Measurements from ENCODE around the gene ZNF358.
A peak's percentile ranks its signal among the peaks of the same experiment; 100 is the strongest.
"Not testable (repeated sequence)": the region's sequence is repeated elsewhere in the genome, so short reads cannot be mapped to it uniquely, and the experiment has no call there.

ZNF358 gene

DNA sequence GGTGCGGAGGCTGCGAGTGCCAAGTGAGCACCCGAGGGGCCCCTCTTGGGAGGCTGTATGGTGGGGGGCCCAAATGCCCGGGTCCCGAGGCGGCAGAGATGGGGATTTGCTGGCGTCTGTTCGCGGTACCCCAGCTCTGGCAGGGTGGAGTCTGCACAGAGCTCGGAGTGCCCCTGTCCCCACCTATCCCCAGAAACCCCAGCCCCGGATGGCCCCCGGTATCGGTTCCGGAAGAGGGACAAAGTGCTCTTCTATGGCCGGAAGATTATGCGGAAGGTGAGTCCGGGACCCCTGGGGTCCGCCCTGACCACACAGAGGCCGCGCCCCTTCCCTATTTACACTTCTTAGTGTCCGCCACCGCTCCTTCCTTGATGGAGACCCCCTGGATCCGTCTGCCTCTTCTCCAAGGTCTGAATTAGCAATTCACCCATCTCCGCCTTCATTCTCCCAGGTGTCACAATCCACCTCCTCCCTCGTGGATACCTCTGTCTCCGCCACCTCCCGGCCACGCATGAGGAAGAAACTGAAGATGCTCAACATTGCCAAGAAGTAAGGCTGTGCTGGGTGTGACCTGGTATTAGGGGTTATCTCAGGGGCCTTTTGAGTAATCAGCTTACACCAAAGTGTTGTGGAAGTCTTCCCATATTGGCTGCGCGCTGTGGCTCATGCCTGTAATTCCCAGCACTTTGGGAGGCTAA, 20.2 kb downstream of the ZNF358 start:
- DNase-seq, result peak in 1 of 2 donors; percentile 24

DNA sequence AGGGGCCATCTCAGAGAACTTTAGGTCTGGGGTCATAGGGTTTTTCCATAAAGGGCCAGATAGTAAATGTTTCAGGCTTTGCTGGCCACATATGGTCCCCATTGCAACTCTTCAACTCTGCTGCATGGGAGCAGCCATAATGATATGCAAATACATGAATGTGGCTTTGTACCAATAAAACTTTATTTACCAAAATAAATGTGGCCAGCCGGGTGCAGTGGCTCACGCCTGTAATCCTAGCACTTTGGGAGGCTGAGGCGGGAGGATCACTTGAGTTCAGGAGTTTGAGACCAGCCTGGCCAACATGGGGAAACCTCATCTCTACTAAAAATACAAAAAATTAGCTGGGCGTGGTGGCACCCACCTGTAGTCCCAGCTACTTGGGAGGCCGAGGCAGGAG, 23.1 kb downstream of the ZNF358 start:
- DNase-seq, result not testable (repeated sequence)

DNA sequence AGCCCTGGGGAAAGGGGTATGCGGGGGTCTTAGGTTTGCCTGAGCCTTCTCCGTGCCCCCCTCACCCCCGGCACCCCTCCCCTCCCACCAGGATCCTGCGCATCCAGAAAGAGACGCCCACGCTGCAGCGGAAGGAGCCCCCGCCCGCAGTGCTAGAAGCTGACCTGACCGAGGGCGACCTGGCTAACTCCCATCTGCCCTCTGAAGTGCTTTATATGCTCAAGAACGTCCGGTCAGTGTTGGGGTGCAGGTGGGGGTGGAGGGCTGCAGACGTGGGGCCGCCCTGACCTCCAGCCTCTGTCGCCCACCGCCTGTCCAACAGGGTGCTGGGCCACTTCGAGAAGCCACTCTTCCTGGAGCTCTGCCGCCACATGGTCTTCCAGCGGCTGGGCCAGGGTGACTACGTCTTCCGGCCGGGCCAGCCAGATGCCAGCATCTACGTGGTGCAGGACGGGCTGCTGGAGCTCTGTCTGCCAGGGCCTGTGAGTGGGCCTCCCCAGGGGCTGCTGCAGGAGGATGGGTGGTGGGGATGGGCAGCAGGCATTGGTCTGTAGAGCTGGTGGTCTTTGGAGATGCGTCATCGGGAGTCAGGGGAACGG, 24.0 kb downstream of the ZNF358 start:
- DNase-seq, result no peak

DNA sequence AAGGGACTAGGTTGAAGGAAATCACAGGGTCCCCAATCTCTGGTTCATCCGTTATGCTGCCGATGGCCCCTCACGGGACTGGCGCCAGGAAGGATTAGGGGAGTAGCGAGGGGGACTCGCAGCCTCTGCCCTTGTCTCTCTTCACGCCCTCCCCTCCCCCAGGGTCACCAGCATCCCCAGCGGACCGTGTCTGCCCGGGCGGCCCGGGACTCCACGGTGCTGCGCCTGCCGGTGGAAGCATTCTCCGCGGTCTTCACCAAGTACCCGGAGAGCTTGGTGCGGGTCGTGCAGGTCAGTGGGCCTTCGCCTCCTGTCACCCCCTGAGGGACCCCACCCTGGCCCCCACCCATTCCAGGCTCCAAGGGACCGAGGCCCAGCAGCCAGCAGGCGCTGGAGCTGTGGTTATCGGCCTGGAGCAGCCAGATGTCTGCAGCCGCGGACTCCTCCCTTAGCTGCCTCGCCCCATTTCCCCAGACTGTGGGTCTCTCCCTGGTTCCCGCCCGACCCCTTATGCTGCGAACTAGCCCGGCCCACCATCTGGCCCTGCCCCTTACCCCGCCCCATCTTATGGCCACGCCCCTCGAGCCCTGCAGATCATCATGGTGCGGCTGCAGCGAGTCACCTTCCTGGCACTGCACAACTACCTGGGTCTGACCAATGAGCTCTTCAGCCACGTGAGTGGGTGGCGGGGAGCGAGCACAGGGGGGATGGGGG, 25.0 kb downstream of the ZNF358 start:
- DNase-seq, result peak; percentile 52 to 61

DNA sequence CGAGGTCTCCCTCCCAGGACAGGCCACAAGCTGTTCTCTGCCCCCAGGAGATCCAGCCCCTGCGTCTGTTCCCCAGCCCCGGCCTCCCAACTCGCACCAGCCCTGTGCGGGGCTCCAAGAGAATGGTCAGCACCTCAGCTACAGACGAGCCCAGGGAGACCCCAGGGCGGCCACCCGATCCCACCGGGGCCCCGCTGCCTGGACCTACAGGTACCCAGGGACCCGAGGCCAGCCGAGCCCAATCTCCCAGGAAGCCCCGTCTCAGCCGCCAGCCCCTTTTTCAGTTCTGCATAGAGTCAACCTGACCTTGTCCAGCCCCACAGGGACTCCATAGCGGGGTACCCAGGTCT, 25.5 kb downstream of the ZNF358 start:
- no peak for DNase-seq

DNA sequence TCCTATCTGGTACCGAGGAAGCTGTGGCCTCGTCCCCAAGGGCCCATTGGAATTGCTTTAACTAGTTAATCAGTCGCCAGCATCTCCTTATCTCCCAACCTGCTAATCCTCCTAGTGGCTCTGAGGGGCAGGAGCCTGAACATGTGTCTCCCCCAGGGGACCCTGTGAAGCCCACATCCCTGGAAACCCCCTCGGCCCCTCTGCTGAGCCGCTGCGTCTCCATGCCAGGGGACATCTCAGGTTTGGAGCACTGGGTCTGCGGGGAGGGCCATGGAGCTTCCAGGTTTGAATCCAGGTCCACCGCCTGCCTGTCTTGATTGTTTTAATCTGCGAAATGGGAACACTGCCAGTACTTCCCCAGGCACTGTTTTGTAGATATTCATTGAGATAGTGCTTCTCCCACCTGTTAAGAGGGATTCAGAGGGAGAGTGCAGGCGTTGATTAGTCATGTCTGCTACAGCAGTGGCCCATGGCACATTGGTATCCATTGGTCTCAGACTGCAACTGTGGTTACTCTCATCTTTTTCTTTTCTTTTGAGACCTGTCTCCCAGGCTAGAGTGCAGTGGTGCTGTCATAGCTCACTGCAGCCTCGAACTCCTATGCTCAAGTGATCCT, 26.0 kb downstream of the ZNF358 start:
- no peak for DNase-seq

DNA sequence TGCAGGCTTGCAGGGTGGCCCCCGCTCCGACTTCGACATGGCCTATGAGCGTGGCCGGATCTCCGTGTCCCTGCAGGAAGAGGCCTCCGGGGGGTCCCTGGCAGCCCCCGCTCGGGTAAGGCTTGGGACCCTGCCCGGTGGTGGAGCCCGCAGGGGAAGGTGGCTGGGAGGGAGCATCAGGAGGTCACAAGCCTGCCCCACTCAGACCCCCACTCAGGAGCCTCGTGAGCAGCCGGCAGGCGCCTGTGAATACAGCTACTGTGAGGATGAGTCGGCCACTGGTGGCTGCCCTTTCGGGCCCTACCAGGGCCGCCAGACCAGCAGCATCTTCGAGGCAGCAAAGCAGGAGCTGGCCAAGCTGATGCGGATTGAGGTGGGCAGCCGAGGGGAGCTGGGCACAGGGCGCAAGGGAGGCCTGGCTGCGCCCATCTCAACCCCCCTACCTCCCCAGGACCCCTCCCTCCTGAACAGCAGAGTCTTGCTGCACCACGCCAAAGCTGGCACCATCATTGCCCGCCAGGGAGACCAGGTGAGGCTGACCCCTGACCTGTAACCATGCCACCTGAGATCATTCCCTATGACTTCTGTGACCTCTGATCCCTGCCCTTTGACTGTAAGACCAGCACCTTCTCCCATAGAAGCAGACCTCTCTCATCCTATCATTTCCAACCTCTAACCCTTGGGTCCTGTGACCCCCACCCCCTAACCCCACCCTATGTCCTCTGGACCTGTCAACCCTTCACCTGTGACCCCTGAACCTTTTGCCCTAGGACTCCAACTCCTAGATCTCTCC, 26.8 kb downstream of the ZNF358 start:
- DNase-seq, result no peak

DNA sequence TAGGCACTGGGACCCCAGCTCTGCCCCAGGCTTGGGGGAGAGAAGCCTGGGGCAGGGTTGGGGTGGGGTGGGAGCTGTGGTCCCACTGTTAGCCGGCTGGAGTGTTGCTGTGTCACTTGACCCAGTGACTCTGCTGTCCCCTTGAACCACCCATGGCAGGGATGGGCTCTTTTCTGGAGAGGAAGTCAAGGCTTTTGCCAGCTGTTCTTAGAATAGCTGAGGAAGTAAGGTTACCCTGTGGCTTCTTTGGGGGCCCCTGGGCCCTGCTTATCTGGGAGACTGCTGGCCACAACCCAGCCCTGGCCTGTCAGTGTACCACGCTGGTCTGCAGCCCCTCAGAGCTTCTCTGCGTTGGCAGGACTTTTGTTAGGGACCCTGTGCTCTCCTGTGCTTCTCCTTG, 28.7 kb downstream of the ZNF358 start:
- peak; percentile 90 to 95 for DNase-seq

DNA sequence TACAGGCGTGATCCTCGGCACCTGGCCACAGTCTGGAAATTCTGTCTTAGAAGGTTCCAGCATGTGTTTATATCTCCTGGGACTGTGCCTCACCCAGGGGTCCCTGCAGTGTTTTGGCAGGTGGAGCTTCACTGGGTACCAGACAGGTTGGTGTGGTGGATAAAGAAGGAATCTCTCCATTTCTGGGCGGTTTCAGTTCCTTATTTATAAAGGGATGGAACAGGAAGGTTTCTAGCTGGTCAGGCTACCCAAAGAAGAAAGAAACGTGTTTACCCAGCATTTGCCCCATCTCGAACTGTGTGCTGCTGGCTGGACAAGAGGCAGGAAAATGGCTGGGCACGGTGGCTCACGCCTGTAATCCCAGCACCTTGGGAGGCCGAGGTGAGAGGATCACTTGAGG, 29.4 kb downstream of the ZNF358 start:
- DNase-seq, result peak; percentile 46 to 62

DNA sequence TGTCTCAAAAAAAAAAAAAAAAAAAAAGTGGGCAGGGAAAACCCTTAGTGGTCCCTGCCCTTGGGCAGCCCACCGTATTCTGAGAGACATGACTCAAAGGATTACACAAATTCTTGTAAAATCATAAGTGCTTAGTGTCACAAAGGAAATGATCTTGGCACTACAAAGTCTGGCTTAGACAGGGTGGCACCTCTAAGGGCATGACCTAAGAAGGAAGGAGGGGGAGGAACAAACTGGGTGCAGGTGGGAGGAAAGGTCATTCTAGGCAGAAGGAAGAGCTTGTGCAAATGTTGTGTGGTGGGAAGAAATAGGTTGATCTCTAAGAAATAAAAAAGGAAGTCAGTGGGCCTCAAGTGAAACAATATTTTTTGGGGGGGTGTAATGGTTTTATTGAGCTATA, 30.0 kb downstream of the ZNF358 start:
- peak; percentile 92 to 95 for DNase-seq

DNA sequence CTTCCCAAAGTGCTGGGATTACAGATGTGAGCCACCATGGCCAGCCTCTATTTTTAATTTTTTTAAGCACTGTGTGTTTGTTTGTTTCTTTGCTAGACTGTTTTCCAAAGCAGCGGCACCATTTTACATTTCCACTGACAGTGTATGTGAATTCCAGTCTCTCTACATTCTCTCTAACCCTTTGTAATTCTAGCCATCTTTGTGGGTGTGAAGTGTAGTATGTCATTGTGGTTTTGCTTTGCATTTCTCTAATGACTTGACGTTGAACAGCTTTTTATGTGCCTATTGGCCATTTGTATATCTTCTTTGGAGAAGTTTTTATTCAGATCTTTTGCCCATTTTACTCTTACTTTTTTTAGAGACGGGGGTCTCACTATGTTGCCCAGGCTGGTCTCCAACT, 31.3 kb downstream of the ZNF358 start:
- peak in 1 of 2 donors; percentile 40 for DNase-seq

DNA sequence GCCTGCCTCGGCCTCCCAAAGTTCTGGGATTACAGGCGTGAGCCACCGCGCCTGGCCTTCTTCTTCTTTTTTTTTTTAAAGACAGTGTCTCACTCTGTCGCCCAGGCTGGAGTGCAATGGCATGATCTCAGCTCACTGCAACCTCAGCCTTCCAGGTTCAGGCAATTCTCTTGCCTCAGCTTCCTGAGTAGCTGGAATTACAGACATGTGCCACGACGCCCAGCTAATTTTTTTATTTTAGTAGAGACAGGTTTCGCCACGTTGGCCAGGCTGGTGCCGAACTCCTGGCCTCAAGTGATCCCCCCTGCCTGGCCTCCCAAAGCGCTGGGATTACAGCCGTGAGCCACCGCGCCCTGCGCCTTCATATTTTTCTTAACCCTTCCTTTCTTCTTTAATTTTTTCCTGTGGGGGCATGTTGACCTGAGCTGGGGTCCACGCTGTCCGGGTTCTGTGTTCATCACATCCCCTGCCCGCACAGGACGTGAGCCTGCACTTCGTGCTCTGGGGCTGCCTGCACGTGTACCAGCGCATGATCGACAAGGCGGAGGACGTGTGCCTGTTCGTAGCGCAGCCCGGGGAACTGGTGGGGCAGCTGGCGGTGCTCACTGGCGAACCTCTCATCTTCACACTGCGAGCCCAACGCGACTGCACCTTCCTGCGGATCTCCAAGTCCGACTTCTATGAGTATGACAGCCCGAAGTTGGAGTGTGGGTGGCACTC, 33.7 kb downstream of the ZNF358 start:
- peak; percentile 66 to 74 for DNase-seq

DNA sequence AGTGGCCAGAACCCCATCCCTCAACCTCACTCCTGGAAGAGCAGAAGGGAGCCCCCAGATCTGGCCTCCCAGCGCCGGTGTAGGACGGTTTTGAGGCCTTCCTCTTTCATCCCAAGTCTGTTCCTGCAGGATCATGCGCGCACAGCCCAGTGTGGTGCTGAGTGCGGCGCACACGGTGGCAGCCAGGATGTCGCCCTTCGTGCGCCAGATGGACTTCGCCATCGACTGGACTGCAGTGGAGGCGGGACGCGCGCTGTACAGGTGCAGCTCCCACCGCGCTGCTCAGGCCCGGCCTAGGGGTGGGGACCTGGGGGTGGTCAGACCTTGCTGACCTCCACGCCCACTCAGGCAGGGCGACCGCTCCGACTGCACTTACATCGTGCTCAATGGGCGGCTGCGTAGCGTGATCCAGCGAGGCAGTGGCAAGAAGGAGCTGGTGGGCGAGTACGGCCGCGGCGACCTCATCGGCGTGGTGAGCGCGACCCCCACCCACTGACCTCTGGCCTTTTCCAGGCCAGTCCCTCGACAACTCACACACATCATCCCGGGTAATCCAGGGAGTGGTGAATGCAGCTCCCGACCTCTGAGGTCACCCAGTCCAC, 34.4 kb downstream of the ZNF358 start:
- DNase-seq, result no peak

DNA sequence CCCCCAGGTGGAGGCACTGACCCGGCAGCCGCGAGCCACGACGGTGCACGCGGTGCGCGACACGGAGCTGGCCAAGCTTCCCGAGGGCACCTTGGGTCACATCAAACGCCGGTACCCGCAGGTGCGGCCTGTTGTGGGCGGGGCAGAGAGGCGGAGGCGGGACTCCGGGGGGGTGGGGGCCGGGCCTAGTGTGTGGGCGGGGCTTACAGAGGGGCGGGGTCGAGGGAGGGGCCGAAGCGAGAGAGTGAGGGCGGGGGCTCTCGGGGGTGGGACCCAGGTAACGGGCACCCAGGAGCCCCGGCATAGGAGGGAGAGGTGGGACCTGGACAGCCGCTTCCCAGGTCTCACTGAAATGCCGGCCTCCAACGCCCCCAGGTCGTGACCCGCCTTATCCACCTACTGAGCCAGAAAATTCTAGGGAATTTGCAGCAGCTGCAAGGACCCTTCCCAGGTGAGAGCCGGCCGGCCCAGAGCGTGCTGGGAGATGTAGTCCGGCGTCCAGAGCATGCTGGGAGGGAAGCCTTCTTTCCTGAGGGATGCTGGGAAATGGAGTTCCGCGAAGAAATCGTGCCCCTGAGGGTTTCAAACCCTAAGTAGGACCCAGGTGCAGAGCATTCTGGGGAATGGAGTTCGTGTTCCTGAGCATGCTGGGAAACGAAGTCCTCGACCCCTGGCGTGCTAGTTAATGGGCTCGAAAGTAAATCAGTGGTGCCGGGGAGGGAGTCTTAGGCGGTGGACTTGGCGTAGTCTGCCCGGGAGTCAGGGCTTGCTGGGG, 35.3 kb downstream of the ZNF358 start:
- no peak for DNase-seq

DNA sequence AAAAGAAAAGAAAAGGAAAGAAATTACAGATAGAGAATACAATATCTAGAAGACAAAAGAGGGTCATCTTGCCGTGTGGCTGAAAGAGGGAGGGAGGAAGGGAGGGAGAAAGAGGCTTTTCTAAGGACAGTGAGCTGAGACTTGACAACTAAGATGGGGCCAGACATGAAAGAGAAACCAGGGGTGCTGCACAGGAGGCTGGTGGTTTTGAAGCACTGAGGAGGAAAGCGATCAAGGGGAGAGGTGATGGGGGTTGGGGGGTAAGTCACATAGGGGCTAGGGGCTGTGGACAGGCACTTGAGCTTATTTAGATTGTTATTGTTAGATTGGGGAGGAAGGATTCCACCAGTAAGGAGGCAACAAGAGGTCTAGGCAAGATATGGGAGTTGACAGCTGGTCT, 36.9 kb downstream of the ZNF358 start:
- no peak for DNase-seq

DNA sequence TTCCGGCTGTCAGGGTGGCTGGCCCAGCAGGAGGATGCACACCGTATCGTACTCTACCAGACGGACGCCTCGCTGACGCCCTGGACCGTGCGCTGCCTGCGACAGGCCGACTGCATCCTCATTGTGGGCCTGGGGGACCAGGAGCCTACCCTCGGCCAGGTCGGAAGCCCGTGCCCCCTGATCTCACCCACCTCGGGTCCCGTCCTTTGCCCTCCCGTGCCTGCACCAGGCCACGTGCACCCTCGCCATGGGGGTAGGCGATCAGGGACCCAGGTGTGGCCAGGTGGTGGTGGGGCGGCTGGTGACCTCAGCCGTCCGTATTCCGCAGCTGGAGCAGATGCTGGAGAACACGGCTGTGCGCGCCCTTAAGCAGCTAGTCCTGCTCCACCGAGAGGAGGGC, 38.7 kb downstream of the ZNF358 start:
- DNase-seq, result no peak

DNA sequence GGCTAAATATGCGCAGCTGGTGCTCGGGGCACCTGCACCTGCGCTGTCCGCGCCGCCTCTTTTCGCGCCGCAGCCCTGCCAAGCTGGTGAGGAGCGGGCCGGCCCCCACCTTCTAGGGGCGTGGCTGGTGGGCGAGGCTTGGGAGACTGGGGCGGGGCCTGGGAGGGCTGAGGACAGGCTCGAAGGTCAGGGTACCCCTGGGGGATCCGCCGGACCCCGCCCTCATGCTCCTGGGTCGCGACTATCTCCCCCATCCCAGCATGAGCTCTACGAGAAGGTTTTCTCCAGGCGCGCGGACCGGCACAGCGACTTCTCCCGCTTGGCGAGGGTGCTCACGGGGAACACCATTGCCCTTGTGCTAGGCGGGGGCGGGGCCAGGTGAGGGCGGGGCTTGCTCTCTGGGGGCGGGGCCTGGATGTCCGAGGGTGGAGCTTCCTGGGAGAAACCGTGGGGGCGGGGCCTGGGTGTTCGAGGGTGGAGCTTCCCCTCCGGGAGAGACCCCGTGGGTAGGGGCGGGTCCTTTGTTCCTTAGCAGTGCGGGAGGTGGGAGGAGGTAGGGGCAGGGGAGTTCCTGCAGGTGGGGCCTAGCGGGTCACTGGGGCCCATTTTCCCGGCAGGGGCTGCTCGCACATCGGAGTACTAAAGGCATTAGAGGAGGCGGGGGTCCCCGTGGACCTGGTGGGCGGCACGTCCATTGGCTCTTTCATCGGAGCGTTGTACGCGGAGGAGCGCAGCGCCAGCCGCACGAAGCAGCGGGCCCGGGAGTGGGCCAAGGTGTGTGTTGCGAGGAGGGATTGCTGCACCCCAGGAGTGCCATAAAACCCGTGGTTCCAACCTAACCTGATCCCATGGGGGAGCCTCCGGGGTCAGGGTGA, 39.3 kb downstream of the ZNF358 start:
- DNase-seq, result peak in 1 of 2 donors; percentile 21

DNA sequence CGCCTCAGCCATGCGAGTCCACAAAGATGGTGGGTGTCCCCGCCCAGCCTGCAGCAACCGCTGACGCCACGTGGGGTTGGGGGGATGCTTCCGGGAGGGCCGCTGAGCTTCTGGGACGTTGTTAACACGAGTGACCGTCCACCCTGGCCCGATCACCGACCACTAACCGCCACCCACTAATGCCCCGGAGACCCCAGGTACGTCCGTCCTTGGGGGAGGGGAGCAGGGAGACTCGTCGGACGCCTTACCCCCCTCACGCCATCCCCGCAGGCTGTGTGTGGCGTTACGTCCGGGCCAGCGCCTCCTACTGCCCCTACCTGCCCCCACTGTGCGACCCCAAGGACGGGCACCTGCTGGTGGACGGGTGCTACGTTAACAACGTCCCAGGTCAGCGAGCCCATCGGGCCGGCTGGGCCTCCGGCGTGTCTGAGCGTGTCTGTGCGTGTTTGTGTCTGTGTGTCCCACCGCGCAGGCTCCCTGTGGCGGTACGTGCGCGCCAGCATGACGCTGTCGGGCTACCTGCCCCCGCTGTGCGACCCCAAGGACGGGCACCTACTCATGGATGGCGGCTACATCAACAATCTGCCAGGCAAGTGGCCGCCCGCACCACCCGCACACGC, 40.9 kb downstream of the ZNF358 start:
- no peak for DNase-seq

DNA sequence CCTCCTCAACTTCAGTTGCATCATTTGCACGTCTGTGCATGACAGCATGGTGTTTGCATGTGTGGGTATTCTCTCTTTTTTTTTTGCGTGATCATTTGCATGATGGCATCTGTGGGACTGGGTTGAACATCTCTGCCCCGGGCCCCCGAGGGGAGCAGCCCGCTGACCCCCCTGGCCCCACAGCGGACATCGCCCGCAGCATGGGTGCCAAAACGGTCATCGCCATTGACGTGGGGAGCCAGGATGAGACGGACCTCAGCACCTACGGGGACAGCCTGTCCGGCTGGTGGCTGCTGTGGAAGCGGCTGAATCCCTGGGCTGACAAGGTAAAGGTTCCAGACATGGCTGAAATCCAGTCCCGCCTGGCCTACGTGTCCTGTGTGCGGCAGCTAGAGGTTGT, 42.8 kb downstream of the ZNF358 start:
- no peak for DNase-seq
